AG10803 (cell line): ENCODE data around the gene CXCR6.

Source experiments
- DNase-seq: peaks from one replicate; pipeline ENCODE4 v3.0.0; 2010; ENCODE audit warnings: low read depth
- H3K4me3 ChIP-seq: 2 replicates; pipeline ENCODE4 v1.5.1; 2011; ENCODE audit warnings: mild to moderate bottlenecking, low read length, control low read depth
- TF ChIP-seq, protein P1 (sequence below): conservative IDR thresholded peaks from 2 replicates; pipeline ENCODE4 v1.5.1; 2011; ENCODE audit warnings: mild to moderate bottlenecking, low read length, control low read depth, inconsistent platforms

CXCR6 gene

DNA sequence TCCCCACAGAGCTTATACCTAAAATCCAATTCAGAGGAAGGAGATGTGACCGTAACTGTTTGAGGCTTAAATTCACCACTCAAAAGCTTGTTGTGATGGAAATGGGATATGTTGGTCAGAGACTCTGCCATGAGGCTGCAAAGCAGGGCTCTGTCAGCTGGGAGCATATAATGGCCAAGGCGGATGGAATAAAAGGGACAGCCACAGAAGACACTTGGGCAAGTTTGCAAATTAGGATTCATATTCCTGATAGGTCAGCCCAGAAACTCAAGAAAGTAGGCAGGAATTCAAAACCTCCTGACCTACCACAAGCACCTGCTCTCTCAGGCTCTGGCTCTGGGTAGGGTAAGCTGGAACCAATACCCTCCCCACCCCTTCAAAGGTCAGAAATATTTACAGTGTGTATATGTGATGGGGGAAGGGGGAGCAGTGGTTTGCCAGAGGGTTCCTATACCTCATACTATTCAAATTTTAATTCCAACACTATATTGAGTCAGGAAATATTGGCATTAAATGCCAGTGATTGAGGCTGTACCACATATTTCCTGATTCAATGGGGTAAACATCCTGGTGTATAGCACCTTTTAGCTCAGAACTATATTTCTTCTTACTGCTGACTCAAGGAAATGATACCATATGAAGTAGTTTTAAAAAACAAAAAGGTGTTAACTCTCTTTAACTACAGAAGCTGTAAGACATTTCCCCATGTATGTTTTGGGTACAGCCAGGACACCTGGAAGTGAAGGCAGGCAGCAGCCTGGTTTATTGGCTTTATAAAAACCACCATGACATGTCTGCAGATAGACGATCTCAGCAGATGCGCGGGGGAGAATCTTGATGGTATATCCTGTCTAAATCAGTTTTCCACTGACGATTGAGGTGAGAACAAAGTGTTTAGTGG is 33.2 kb downstream of the CXCR6 start:
- TF ChIP-seq, protein P1, sequence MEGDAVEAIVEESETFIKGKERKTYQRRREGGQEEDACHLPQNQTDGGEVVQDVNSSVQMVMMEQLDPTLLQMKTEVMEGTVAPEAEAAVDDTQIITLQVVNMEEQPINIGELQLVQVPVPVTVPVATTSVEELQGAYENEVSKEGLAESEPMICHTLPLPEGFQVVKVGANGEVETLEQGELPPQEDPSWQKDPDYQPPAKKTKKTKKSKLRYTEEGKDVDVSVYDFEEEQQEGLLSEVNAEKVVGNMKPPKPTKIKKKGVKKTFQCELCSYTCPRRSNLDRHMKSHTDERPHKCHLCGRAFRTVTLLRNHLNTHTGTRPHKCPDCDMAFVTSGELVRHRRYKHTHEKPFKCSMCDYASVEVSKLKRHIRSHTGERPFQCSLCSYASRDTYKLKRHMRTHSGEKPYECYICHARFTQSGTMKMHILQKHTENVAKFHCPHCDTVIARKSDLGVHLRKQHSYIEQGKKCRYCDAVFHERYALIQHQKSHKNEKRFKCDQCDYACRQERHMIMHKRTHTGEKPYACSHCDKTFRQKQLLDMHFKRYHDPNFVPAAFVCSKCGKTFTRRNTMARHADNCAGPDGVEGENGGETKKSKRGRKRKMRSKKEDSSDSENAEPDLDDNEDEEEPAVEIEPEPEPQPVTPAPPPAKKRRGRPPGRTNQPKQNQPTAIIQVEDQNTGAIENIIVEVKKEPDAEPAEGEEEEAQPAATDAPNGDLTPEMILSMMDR = no peak
- no peak for DNase-seq
- H3K4me3 ChIP-seq = no peak overlapping the region

GRCh38 chr3:45978006-45978761 is 34.9 kb downstream of the CXCR6 start:
- DNase-seq = peak; percentile 42
- no peak overlapping the region for H3K4me3 ChIP-seq
- TF ChIP-seq, protein P1 = no peak

- TF ChIP-seq, protein P1 = no peak
- DNase-seq = no peak
- no peak overlapping the region for H3K4me3 ChIP-seq
These were observed 36.1 kb downstream of the CXCR6 start for GRCh38 chr3:45979378-45979777.

GRCh38 chr3:45980229-45980813 is 37.1 kb downstream of the CXCR6 start:
- H3K4me3 ChIP-seq = no peak overlapping the region
- TF ChIP-seq, protein P1 = no peak

GRCh38 chr3:45980819-45981218 is 37.6 kb downstream of the CXCR6 start:
- no peak overlapping the region for H3K4me3 ChIP-seq
- DNase-seq = no peak
- TF ChIP-seq, protein P1 = no peak

More at GRCh38 chr3:45980229-45980813, 37.1 kb downstream of the CXCR6 start:
- no peak for DNase-seq

- TF ChIP-seq, protein P1 = no peak
- H3K4me3 ChIP-seq = no peak overlapping the region
- DNase-seq = no peak
These were observed 38.2 kb downstream of the CXCR6 start for GRCh38 chr3:45981346-45982074.
